LHCN-M2 (cell line): ENCODE measurements around the gene TXNDC17. TPM values are rescaled to one million over a fixed set of nuclear protein-coding genes. Genes with fewer than 3 reads are reported as not detected.
"Not testable (repeated sequence)": the region's sequence is repeated elsewhere in the genome, so short reads cannot be mapped to it uniquely, and the experiment has no call there.

ENCODE experiments used
- DNase-seq: peaks from one replicate; pipeline ENCODE4 v3.0.0-alpha.2; 2012; ENCODE audit warnings: low read depth
- polyA plus RNA-seq: library from polyadenylated mRNA; unstranded; fragments of >200 nt; gene quantifications from one replicate; pipeline ENCODE4 v1.2.1, GENCODE V29; 2012; ENCODE audit warnings: missing spikeins
- total RNA-seq: library from RNA; depleted of rRNA; stranded (reverse); fragments of >200 nt; gene quantifications from 2 replicates; pipeline ENCODE4 v1.2.3, GENCODE V29; 2014; rRNA removed

TXNDC17 gene
- 226 and 251 TPM in 2 replicates for total RNA-seq
- polyA plus RNA-seq = 288 TPM

- peak; percentile 84 for DNase-seq
Measured at GRCh38 chr17:6640536-6641246, at the start of gene TXNDC17, which contains the start of gene KIAA0753. Gene TXNDC17 (plus strand): TSS chr17:6641060. CDS start chr17:6641083, 23 bp downstream. Gene KIAA0753 (minus strand): TSS chr17:6640711. CDS start chr17:6635103, 5,608 bp downstream.

- DNase-seq = peak; percentile 92
Measured at GRCh38 chr17:6591599-6592158, 49.2 kb upstream of the TXNDC17 start.

DNA sequence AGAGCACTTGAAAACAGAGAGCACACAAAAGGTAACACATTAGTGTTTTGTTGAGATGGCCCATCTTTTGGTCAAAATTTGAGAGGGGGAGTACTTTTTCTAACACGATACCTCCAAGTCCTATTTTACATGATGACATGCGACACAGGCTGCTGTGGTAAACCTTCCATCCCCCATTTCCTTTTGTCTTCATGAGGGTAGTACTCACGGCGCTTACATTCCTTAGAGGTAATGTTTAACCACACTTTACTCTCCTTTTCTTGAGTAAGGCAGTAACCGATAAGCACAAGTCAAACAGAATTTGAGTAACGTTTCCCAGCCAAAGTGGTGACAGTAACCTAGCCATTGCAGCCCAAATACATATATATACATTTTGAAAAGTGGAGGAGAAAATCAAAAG lies 48.7 kb upstream of the TXNDC17 start:
- DNase-seq = no peak

DNA sequence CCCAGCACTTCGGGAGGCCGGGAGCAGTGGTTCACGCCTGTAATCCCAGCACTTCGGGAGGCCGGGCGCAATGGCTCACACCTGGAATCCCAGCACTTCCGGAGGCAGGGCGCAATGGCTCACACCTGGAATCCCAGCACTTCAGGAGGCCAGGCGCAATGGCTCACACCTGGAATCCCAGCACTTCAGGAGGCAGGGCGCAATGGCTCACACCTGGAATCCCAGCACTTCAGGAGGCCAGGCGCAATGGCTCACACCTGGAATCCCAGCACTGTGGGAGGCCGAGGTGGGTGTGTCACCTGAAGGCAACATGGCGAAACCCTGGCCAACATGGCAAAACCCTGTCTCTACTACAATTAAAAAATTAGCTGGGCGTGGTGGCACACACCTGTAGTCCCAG lies 47.5 kb upstream of the TXNDC17 start:
- DNase-seq = not testable (repeated sequence)

- peak; percentile 92 for DNase-seq
Measured at GRCh38 chr17:6596081-6596480, 44.8 kb upstream of the TXNDC17 start.

- peak; percentile 57 for DNase-seq
Measured at GRCh38 chr17:6596511-6596910, 44.3 kb upstream of the TXNDC17 start.

DNA sequence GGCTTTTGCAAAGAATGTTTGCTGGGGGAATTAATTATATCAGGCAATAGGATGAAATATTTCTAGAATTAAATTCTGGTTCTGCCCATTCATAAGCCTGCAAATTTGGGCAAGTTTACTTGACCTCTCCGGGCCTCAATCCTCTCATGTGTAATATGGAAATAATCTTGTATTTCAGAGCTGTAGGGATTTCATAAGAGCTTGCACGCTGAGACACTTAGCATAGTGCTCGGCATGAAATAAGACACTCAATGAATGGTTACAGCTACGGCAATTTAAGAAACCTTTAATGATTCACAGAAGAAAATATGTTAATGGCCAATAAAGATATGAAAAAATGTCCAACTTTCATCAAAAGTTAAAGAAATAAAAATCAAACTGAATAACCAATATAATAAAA lies 43.9 kb upstream of the TXNDC17 start:
- DNase-seq = peak; percentile 66

DNA sequence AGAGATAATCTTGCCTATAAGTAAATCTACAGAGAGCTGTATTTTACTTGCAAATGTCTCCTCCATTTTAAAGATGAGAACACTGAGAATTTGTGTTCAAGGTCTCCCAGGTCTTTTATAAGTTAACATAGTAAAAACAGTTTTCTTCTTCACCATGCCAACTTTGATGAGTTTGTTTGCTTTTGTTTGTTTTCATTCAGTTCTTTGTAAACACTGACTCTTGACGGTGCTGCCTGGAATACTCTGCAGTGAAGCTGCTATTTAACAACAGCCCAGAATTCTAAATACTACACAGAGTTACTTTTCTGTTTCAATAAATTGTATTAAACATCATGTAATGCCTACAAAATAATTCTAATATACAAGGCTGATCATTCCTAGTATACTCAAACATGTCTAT lies 43.1 kb upstream of the TXNDC17 start:
- DNase-seq = no peak

- no peak for DNase-seq
Measured at GRCh38 chr17:6599364-6599763, 41.5 kb upstream of the TXNDC17 start.

DNA sequence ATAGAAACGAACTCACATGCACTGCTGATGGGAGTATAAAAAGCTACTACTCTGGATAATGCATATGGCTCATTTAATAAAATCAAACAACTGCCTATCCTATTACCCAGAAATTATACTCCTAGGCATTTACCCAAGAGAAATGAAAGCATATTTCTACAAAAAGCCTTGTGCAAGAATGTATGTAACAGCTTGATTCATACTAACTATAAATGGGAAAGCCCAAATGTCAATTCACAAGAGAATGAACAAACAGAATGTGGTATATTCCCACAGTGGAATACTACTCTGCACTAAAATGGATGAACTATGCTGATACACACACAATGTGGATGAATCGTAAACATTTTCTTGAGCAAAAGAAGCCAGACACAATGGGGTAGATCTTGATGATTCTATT lies 38.7 kb upstream of the TXNDC17 start:
- no peak for DNase-seq

GRCh38 chr17:6603744-6604325 lies 37.0 kb upstream of the TXNDC17 start:
- DNase-seq = peak; percentile 11

DNA sequence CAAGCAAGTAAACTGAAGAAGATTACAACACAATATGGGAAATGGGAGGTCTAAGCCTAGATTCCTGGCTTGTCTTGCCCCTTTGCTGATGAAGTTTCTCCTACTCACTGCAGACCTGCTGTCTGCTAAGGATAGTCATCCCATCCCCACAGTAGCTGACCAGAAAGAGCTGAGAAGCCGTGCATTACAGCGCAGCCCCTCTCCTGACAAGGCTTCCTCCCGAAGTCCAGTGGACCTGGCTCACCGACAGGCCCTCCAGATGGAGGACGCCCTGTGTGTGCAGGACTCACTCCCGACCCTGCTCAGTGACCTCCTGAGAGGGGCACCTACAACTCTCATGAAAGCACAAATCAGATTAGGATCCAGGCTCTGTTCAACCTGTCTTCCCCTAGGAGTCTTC lies 35.7 kb upstream of the TXNDC17 start:
- no peak for DNase-seq

DNA sequence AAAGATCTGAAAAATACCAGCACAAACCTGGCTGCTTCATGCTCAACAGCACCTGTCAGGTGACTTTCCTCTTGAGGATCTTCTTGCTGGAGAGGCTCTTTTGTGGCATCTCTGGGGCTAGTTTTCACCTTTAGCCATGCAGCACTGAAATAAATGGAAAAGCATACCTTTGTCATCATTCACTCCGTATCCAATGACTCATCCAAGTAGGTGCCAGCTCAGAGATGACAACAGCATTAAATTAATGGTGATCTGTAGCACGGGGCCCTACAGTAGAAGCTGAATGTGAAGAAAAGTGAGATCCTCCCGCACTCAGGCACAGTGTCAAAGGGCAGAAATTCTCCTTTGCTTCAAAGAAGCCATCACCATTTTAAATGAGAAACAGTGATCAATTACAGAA lies 32.5 kb upstream of the TXNDC17 start:
- DNase-seq = no peak

- DNase-seq = no peak
Measured at GRCh38 chr17:6610011-6610410, 30.8 kb upstream of the TXNDC17 start.

- DNase-seq = no peak
Measured at GRCh38 chr17:6611231-6611630, 29.6 kb upstream of the TXNDC17 start.

- no peak for DNase-seq
Measured at GRCh38 chr17:6623941-6624340, 16.9 kb upstream of the TXNDC17 start.

DNA sequence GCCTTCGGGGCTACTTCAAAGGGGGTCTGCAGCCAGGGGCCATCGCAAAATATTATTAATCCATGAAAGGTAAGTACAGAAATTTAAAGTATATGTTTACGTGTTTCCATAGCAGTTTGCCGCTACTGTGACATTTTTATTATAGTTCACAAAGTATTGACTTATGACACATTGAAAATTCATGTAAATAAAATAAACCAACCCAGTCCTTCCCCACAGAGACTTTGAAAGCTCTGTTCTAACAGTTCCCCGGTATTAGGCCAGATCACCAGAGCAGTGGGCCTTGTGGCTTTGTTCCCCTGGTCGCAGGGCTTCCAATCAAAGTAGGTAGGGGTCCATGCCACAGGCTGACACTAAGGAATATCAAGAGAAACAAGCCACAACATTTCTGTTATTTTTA lies 14.2 kb upstream of the TXNDC17 start:
- DNase-seq = no peak

GRCh38 chr17:6627019-6627418 lies 13.8 kb upstream of the TXNDC17 start:
- no peak for DNase-seq

GRCh38 chr17:6630390-6630789 lies 10.5 kb upstream of the TXNDC17 start:
- no peak for DNase-seq

DNA sequence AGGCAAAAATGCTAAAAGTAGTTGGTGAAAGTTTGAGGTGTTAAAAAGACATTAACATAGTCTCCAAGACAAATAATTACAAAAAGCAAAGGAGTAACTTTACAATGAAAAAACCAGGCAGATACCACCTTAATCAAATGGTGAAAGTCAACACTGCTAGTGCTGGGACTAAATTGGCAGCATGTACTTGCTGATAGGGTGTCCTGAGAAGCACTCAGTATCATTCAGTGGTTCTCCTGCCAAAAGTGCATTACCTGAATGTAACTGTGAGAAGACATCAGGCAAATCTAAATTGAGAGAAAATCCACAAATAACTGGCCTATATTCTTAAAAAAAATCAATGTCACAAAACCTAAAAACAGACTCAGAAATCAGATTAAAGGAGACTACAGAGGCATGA lies 8.3 kb upstream of the TXNDC17 start:
- DNase-seq = no peak

- DNase-seq = no peak
Measured at GRCh38 chr17:6633263-6633662, 7.6 kb upstream of the TXNDC17 start.

- DNase-seq = no peak
Measured at GRCh38 chr17:6636105-6636504, 4.8 kb upstream of the TXNDC17 start.
